CD4-positive, alpha-beta T cell (primary cell): ENCODE results near the gene C17orf75. TPM values are rescaled to one million over a fixed set of nuclear protein-coding genes. Genes with fewer than 3 reads are reported as not detected.

Experiments
- ATAC-seq: fragments of 200-7000 bp; cut with Tn5 transposase; one replicate; pipeline ENCODE4 v1.10.0; 2022; ENCODE audit warnings: mild to moderate bottlenecking; ENCODE audit not compliant: poor library complexity
- CTCF ChIA-PET: fragments of 350-600 bp; sonication (Branson Sonifier 250); formaldehyde crosslinking; loops from one replicate; lab custom pipeline; 2021; ENCODE audit warnings: antibody characterized with exemption, inconsistent platforms; lab: Charles Lee
- POLR2A ChIA-PET: fragments of 350-600 bp; sonication (Branson Sonifier 250); formaldehyde crosslinking; loops from one replicate; lab custom pipeline; 2021; ENCODE audit warnings: antibody characterized with exemption, inconsistent platforms; lab: Charles Lee
- DNase-seq, 14 experiments: peaks; one replicate each; pipeline ENCODE4 v3.0.0-alpha.2; 2013 to 2020; ENCODE audit warnings: mixed read lengths in 2 of 14
- H3K27ac ChIP-seq, 2 donors: one replicate each; pipeline versions ENCODE4 v1.5.1 to v1.7.0; 2013; ENCODE audit warnings: low read length in 2 of 2, low read depth in 1 of 2, mild to moderate bottlenecking in 1 of 2
- H3K27me3 ChIP-seq, 2 experiments: 1 replicate in 1 of 2; 2 replicates in 1 of 2; pipeline versions ENCODE4 v1.6.1 to v1.7.0; 2013; ENCODE audit warnings: low read length in 2 of 2, control low read depth in 1 of 2, mild to moderate bottlenecking in 1 of 2, moderate library complexity in 1 of 2; ENCODE audit not compliant: insufficient read depth in 2 of 2, control insufficient read depth in 1 of 2
- H3K36me3 ChIP-seq: one replicate; pipeline ENCODE4 v1.6.1; 2013; ENCODE audit warnings: low read length, control low read depth; ENCODE audit not compliant: insufficient read depth
- H3K4me1 ChIP-seq: one replicate; pipeline ENCODE4 v1.6.1; 2013; ENCODE audit warnings: low read length, control low read depth; ENCODE audit not compliant: insufficient read depth
- H3K4me3 ChIP-seq: one replicate; pipeline ENCODE4 v1.5.1; 2013; ENCODE audit warnings: mild to moderate bottlenecking, low read length, moderate library complexity
- H3K9me3 ChIP-seq, 2 experiments: 1 replicate in 1 of 2; 2 replicates in 1 of 2; pipeline versions ENCODE4 v1.6.1 to v1.7.0; 2013; ENCODE audit warnings: low read length in 2 of 2, mild to moderate bottlenecking in 2 of 2, control low read depth in 1 of 2, moderate library complexity in 1 of 2; ENCODE audit not compliant: control insufficient read depth in 1 of 2, insufficient read depth in 1 of 2
- H3K27ac Mint-ChIP-seq: one replicate; pipeline ENCODE4 v1.8.0; 2020; ENCODE audit warnings: mixed read lengths
- H3K27me3 Mint-ChIP-seq: one replicate; pipeline ENCODE4 v1.8.0; 2021; ENCODE audit warnings: mixed read lengths
- H3K36me3 Mint-ChIP-seq: one replicate; pipeline ENCODE4 v1.8.0; 2021; ENCODE audit warnings: low read depth, mixed read lengths
- H3K4me1 Mint-ChIP-seq: one replicate; pipeline ENCODE4 v1.8.0; 2021; ENCODE audit warnings: low read depth, mixed read lengths
- H3K4me3 Mint-ChIP-seq: one replicate; pipeline ENCODE4 v1.8.0; 2020; ENCODE audit warnings: mild to moderate bottlenecking, mixed read lengths
- H3K9me3 Mint-ChIP-seq: one replicate; pipeline ENCODE4 v1.8.0; 2020; ENCODE audit warnings: mixed read lengths
- CTCF ChIP-seq: fragments of 200-600 bp; IDR thresholded peaks from one replicate; pipeline ENCODE4 v1.8.0; 2022; ENCODE audit warnings: antibody characterized with exemption, mild to moderate bottlenecking
- intact Hi-C, 2 experiments: fragments of 100-400 bp; cut with DNase I in 1 of 2; cut with micrococcal nuclease in 1 of 2; formaldehyde crosslinking; loops; one replicate each; pipeline versions ENCODE4 v1.15.1 to v1.9.0; 2023 to 2025; cut with DNase I, micrococcal nuclease
- total RNA-seq, 174 experiments: library from RNA in 2 of 174; stranded (reverse) in 2 of 174; gene quantifications; one replicate each; pipeline ENCODE4 v1.2.3 and lab custom pipeline; 2021 to 2026

The C17orf75 gene
- total RNA-seq, 2 experiments from 2014 or later: 12.8 to 15.9 TPM

- ATAC-seq (no peak), DNase-seq (no peak)
- H3K4me3 Mint-ChIP-seq: no peak overlapping the region
- Histone ChIP-seq H3K27ac (no peak overlapping the region), H3K27me3 (no peaks in the 10 kb centered on the region), H3K36me3 (no peaks in the 10 kb centered on the region), H3K4me3 (no peak overlapping the region), H3K9me3 (no peaks in the 10 kb centered on the region), H3K4me1 (no peaks in the 10 kb centered on the region)
- H3K27me3 Mint-ChIP-seq: peaks cover 14% of the 10 kb centered on the region
- intact Hi-C loops: no loop called here
- no peak overlapping the region for H3K27ac Mint-ChIP-seq
- H3K36me3 Mint-ChIP-seq: no peaks in the 10 kb centered on the region
- TF ChIP-seq CTCF: no peak
- no peaks in the 10 kb centered on the region for H3K4me1 Mint-ChIP-seq
- CTCF ChIA-PET: no interaction called here
- POLR2A ChIA-PET: no interaction called here
- H3K9me3 Mint-ChIP-seq: no peaks in the 10 kb centered on the region
These were observed 55.5 kb downstream of the C17orf75 start for GRCh38 chr17:32286518-32286900.

- intact Hi-C loops: no loop called here
- H3K4me3 ChIP-seq: no peak overlapping the region
- no peak overlapping the region for H3K27ac ChIP-seq
- ATAC-seq (no peak), DNase-seq (no peak)
- Mint-ChIP-seq H3K4me1 (no peaks in the 10 kb centered on the region), H3K27me3 (peaks cover 14% of the 10 kb centered on the region), H3K36me3 (no peaks in the 10 kb centered on the region), H3K4me3 (no peak overlapping the region), H3K9me3 (no peaks in the 10 kb centered on the region), H3K27ac (no peak overlapping the region)
- H3K36me3 ChIP-seq: no peaks in the 10 kb centered on the region
- CTCF ChIA-PET: no interaction called here
- H3K4me1 ChIP-seq: no peaks in the 10 kb centered on the region
- no peak for TF ChIP-seq CTCF
- no peaks in the 10 kb centered on the region for H3K27me3 ChIP-seq
- POLR2A ChIA-PET: no interaction called here
- no peaks in the 10 kb centered on the region for H3K9me3 ChIP-seq
These were observed 56.0 kb downstream of the C17orf75 start for GRCh38 chr17:32285746-32286517.

GRCh38 chr17:32285306-32285705 lies 56.7 kb downstream of the C17orf75 start:
- TF ChIP-seq CTCF: no peak
- no peak overlapping the region for H3K27ac ChIP-seq
- H3K36me3 ChIP-seq: no peaks in the 10 kb centered on the region
- CTCF ChIA-PET: no interaction called here
- H3K4me1 ChIP-seq: no peaks in the 10 kb centered on the region
- Mint-ChIP-seq H3K27me3 (peaks cover 14% of the 10 kb centered on the region), H3K4me3 (no peak overlapping the region), H3K36me3 (no peaks in the 10 kb centered on the region), H3K9me3 (no peaks in the 10 kb centered on the region), H3K4me1 (no peaks in the 10 kb centered on the region), H3K27ac (no peak overlapping the region)
- no peak overlapping the region for H3K4me3 ChIP-seq
- POLR2A ChIA-PET: no interaction called here
- H3K9me3 ChIP-seq: no peaks in the 10 kb centered on the region
- DNase-seq (no peak), ATAC-seq (no peak)
- H3K27me3 ChIP-seq: no peaks in the 10 kb centered on the region
- intact Hi-C loops: no loop called here
